Kidney (tissue), 14 donors: ENCODE measurements around the gene SMAD3. TPM values are rescaled to one million over a fixed set of nuclear protein-coding genes. Genes with fewer than 3 reads are reported as not detected.

ENCODE experiments used
- DNase-seq, 5 donors: peaks; one replicate each; pipeline ENCODE4 v3.0.0-alpha.2; 2013 to 2020
- FAIRE-seq: peaks from 2 replicates; lab custom pipeline; 2012; peaks lifted over from hg19 to GRCh38; lab: Jason Lieb, UNC
- H3K27ac ChIP-seq, 2 donors: one replicate each; pipeline ENCODE4 v1.7.0; 2013; ENCODE audit warnings: low read depth in 2 of 2, low read length in 2 of 2, inconsistent platforms in 1 of 2
- H3K27me3 ChIP-seq: one replicate; pipeline ENCODE4 v1.7.1; 2013; ENCODE audit warnings: low read length, inconsistent platforms; ENCODE audit not compliant: control insufficient read depth, insufficient read depth
- H3K36me3 ChIP-seq, 3 donors: one replicate each; pipeline versions ENCODE4 v1.7.0 to v1.7.1; 2013; ENCODE audit warnings: low read length in 3 of 3, control low read depth in 1 of 3, inconsistent platforms in 1 of 3; ENCODE audit not compliant: insufficient read depth in 3 of 3, control insufficient read depth in 2 of 3
- H3K4me1 ChIP-seq, 3 donors: one replicate each; pipeline versions ENCODE4 v1.7.0 to v1.7.1; 2013; ENCODE audit warnings: low read length in 3 of 3, inconsistent platforms in 1 of 3, low read depth in 1 of 3; ENCODE audit not compliant: control insufficient read depth in 2 of 3, insufficient read depth in 2 of 3
- H3K4me3 ChIP-seq, 3 donors: one replicate each; pipeline versions ENCODE4 v1.7.0 to v1.8.1; 2013; ENCODE audit warnings: low read length in 3 of 3, control low read depth in 1 of 3, inconsistent platforms in 1 of 3
- H3K9ac ChIP-seq, 3 donors: one replicate each; pipeline versions ENCODE4 v1.7.0 to v1.7.1; 2013; ENCODE audit warnings: low read length in 3 of 3, control low read depth in 1 of 3, inconsistent platforms in 1 of 3
- H3K9me3 ChIP-seq, 3 donors: one replicate each; pipeline versions ENCODE4 v1.7.0 to v1.7.1; 2013; ENCODE audit warnings: low read length in 3 of 3, control low read depth in 1 of 3, inconsistent platforms in 1 of 3; ENCODE audit not compliant: control insufficient read depth in 2 of 3, insufficient read depth in 1 of 3
- CTCF ChIP-seq: IDR thresholded peaks from 3 replicates; pipeline ENCODE4 v1.5.1; 2012; ENCODE audit warnings: mild to moderate bottlenecking, moderate library complexity, borderline replicate concordance; ENCODE audit not compliant: insufficient read depth; ENCODE audit errors: extremely low read depth
- intact Hi-C: fragments of 100-400 bp; cut with DNase I; formaldehyde crosslinking; loops from one replicate; pipeline ENCODE4 v1.11.1; 2022
- polyA plus RNA-seq: library from polyadenylated mRNA; stranded (reverse); fragments of 350-450 nt; fragmentation: Illumina TruSeq; extraction: RNeasy Lipid Tissue Mini Kit (QIAGEN cat#74804); gene quantifications from one replicate; pipeline ENCODE4 v1.2.3, GENCODE V29; 2014; ENCODE audit warnings: low read depth, low replicate concordance; ENCODE audit not compliant: insufficient read depth
- total RNA-seq: library from RNA; stranded (reverse); fragmentation: NEBNext Ultra II Directional; extraction: Animal tissue kit (Norgen Biotek cat#: 25700); gene quantifications from one replicate; pipeline ENCODE4 v1.2.1, GENCODE V29; 2021
- donor health status: control.
- donor health status: control.
- donor health status: control.
- donor health status: control.
- donor health status: control.
- donor health status: DM: yes; HTN: yes; CAD: no.
- donor health status: Normal renal cell carcinoma (clear cell type).

Gene SMAD3
- total and polyA plus RNA-seq, 2 donors from 2014 or later = 10.1 to 58.2 TPM

GRCh38 chr15:67096546-67097294 lies 31.3 kb downstream of the SMAD3 start:
- Histone ChIP-seq H3K9ac (no peak overlapping the region), H3K27me3 (no peaks in the 10 kb centered on the region), H3K4me3 (no peak overlapping the region), H3K27ac (no peak overlapping the region), H3K36me3 (peaks cover 0 to 6% (median 3%) of the 10 kb centered on the region in 3 donors), H3K9me3 (no peaks in the 10 kb centered on the region), H3K4me1 (peaks cover 2 to 32% (median 24%) of the 10 kb centered on the region in 3 donors)
- intact Hi-C loops = no loop called here
- FAIRE-seq (no peak), DNase-seq (no peak)
- TF ChIP-seq CTCF = no peak

- FAIRE-seq = no peak
- no peak overlapping the region for H3K27ac ChIP-seq
- peaks cover 2 to 26% (median 23%) of the 10 kb centered on the region in 3 donors for H3K4me1 ChIP-seq
These were observed 32.0 kb downstream of the SMAD3 start for GRCh38 chr15:67097424-67097823.

GRCh38 chr15:67097930-67098740 lies 32.7 kb downstream of the SMAD3 start:
- intact Hi-C loops = no loop called here
- Histone ChIP-seq H3K9ac (no peak overlapping the region), H3K9me3 (no peaks in the 10 kb centered on the region), H3K4me1 (peaks cover 2 to 23% (median 22%) of the 10 kb centered on the region in 3 donors), H3K4me3 (no peak overlapping the region), H3K36me3 (peaks cover 0 to 6% (median 3%) of the 10 kb centered on the region in 3 donors), H3K27ac (peak overlapping the region in 1 of 2 donors; percentile 27), H3K27me3 (no peaks in the 10 kb centered on the region)
- TF ChIP-seq CTCF = no peak
- DNase-seq (no peak), FAIRE-seq (no peak)

More at GRCh38 chr15:67097424-67097823, 32.0 kb downstream of the SMAD3 start:
- DNase-seq = no peak
- no peak overlapping the region for H3K4me3 ChIP-seq
- no peaks in the 10 kb centered on the region for H3K27me3 ChIP-seq
- H3K9me3 ChIP-seq = no peaks in the 10 kb centered on the region
- H3K36me3 ChIP-seq = peaks cover 0 to 6% (median 3%) of the 10 kb centered on the region in 3 donors
- no peak overlapping the region for H3K9ac ChIP-seq
- intact Hi-C loops = no loop called here
- no peak for TF ChIP-seq CTCF
